Mucosa of rectum (tissue), 2 donors: ENCODE measurements around the gene MTHFD1L.

Source experiments
- H3K27ac ChIP-seq, 2 donors: one replicate each; pipeline ENCODE4 v1.7.0; 2013; ENCODE audit warnings: inconsistent platforms in 2 of 2, low read depth in 2 of 2, low read length in 2 of 2
- H3K27me3 ChIP-seq, 2 donors: one replicate each; pipeline ENCODE4 v1.7.0; 2013; ENCODE audit warnings: low read length in 2 of 2; ENCODE audit not compliant: control insufficient read depth in 2 of 2, insufficient read depth in 2 of 2
- H3K36me3 ChIP-seq, 2 donors: one replicate each; pipeline ENCODE4 v1.7.0; 2013; ENCODE audit warnings: low read length in 2 of 2; ENCODE audit not compliant: control insufficient read depth in 2 of 2, insufficient read depth in 2 of 2
- H3K4me1 ChIP-seq, 2 donors: one replicate each; pipeline ENCODE4 v1.7.0; 2013; ENCODE audit warnings: low read length in 2 of 2, mild to moderate bottlenecking in 1 of 2; ENCODE audit not compliant: control insufficient read depth in 2 of 2, insufficient read depth in 2 of 2
- H3K4me3 ChIP-seq, 2 donors: one replicate each; pipeline ENCODE4 v1.7.0; 2013; ENCODE audit warnings: low read length in 2 of 2
- H3K9ac ChIP-seq, 2 donors: one replicate each; pipeline ENCODE4 v1.7.0; 2013; ENCODE audit warnings: low read length in 2 of 2, low read depth in 1 of 2, mild to moderate bottlenecking in 1 of 2
- H3K9me3 ChIP-seq, 2 donors: one replicate each; pipeline ENCODE4 v1.7.0; 2013; ENCODE audit warnings: low read length in 2 of 2; ENCODE audit not compliant: control insufficient read depth in 2 of 2
- donor health status: healthy.
- donor health status: Normal muscosa, but diverticular disease.

Gene MTHFD1L

DNA sequence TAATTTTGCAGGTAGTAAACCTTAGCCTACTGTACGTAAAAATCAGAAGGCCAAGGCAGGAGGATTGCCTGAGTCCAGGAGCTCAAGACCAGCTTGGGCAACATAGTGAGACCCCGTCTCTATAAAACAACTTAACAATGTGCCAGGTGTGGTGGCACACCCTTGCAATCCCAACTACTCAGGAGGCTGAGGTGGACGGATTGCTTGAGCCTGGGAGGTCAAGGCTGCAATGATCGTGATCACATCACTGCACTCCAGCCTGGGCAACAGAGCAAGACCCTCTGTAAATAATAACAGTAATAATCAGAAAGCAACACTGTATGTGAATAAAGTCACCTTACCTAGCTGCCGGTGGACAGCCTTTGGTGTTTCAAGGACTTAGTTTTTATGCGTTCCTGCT is 48.9 kb downstream of the MTHFD1L start:
- no peaks in the 10 kb centered on the region for H3K9me3 ChIP-seq
- H3K4me1 ChIP-seq: no peaks in the 10 kb centered on the region
- H3K9ac ChIP-seq: no peak overlapping the region
- H3K4me3 ChIP-seq: no peak overlapping the region
- no peaks in the 10 kb centered on the region for H3K27me3 ChIP-seq
- H3K36me3 ChIP-seq: no peaks in the 10 kb centered on the region
- no peak overlapping the region for H3K27ac ChIP-seq

DNA sequence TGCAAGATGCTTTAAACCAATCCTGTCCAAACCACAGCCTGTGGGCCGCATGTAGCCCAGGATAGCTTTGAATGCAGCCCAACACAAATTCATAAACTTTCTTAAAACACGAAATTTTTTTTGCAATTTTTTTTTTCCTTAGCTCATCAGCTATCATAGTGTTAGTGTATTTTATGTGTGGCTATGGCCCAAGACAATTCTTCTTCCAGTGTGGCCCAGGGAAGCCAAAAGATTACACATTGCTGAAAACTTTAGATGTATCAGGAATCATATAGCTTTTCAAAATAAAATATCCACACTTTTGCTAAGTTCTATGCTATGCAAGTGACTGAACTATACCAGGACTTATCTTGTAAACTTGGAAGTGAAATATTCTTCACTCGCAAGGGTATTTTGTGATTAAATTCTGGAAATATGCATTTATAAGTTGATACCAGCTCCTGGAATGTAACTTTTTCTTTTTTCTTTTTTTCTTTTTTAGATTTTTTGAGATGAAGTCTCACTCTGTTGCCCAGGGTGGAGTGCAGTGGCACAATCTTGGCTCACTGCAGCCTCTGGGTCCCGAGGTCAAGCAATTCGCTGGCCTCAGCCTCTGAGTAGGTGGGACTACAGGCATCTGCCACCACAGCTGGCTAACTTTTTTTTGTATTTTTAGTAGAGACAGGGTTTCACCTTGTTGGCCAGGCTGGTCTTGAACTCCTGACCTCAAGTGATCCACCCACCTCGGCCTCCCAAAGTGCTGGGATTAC is 49.8 kb downstream of the MTHFD1L start:
- Histone ChIP-seq H3K9me3 (no peaks in the 10 kb centered on the region), H3K4me3 (no peak overlapping the region), H3K9ac (no peak overlapping the region), H3K36me3 (no peaks in the 10 kb centered on the region), H3K27me3 (no peaks in the 10 kb centered on the region), H3K27ac (no peak overlapping the region), H3K4me1 (no peaks in the 10 kb centered on the region)

DNA sequence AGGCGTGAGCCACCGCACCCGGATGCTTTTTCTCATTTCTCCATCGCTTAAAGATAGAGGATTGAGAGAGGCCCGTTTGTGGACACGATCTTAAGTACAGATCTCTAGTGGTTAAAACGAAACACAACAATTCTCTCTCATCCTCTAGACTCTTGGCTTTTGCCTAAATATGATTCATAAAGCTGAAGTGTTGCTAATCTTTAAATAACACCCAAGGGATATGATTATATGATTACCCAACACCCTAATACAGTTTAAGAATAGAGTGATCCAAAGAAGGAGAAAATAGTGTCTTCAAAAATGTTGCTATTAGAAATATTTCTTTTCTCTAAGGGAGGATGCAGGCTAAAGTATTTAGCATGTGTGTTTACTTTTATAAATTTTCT is 50.4 kb downstream of the MTHFD1L start:
- no peaks in the 10 kb centered on the region for H3K27me3 ChIP-seq
- H3K27ac ChIP-seq: no peak overlapping the region
- H3K9ac ChIP-seq: no peak overlapping the region
- H3K4me1 ChIP-seq: no peaks in the 10 kb centered on the region
- no peaks in the 10 kb centered on the region for H3K36me3 ChIP-seq
- H3K9me3 ChIP-seq: no peaks in the 10 kb centered on the region
- H3K4me3 ChIP-seq: no peak overlapping the region

DNA sequence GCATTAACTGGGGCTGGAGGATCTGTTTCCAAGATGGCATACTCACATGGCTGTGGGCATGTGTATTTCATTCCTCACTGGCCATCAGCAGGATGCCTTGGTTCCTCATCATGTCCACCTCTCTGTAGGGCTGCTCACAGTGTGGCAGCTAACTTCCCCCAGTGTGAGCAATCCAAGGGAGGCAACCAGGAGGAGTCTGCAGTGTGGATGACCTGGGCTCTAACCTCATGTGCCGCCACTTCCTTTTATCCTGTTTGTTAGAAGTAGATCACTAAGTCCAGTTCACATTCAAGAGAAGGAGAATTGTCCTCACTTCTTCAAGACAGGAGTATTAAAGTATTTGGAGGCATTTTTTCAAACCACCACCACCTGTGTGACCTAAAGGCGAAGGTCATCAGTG is 54.4 kb downstream of the MTHFD1L start:
- Histone ChIP-seq H3K27ac (no peak overlapping the region), H3K27me3 (no peaks in the 10 kb centered on the region), H3K36me3 (no peaks in the 10 kb centered on the region), H3K4me3 (no peak overlapping the region), H3K4me1 (no peaks in the 10 kb centered on the region), H3K9ac (no peak overlapping the region), H3K9me3 (no peaks in the 10 kb centered on the region)

DNA sequence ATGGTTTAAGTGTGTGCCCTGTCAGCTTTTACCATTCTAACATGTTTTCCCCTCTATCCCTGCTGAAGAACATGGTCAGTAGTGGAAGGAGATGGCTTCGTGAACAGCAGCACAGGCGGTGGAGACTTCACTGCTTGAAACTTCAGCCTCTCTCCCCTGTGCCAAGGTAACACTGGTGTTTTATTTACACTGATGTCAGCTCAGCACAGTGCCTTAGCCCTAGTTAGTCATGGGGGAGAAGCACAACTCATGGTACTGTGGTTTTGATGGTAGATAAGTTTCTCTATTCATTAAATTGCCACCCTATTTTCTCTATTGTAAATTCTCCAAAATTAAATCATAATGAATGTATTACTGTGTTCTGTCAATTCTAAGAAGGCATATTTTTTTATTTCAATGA is 56.6 kb downstream of the MTHFD1L start:
- no peak overlapping the region for H3K27ac ChIP-seq

DNA sequence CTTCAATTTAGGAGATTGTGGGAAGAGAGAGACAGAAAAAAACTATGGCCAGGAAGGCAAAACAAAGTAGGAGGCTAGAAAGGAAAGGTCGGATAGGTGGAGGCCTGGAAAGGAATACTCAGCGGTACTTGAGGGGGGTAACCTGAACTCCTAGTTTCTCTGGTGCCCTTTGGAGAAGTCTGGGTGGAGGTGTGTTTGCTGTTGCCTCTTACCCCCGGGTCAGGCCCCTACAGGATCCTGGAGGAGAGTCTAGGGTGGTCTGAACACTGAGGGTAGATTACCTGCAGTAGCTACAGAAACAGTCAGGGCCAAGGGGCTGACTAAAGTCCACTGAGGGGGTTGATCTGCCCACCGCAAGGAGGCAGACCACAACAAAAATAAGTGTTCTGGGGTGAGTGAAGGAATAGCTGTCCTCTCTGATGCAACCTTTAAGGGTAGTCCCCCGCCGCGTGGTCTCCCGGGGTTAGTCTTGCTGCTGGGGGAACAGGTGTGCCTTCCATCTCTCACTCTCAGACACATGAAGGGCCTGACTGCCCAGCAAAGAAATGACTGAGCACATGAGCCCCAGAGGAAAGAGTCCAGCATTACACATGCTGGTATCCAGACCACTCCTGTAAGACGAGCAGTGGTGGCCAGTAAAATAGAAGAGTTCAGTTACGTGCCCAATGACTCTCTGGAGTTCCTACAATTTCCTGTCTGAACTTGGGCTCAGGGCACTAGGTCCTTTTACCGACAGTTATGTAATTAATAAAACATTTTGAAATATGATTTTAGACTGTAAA is 59.5 kb downstream of the MTHFD1L start:
- Histone ChIP-seq H3K9ac (no peak overlapping the region), H3K36me3 (no peaks in the 10 kb centered on the region), H3K4me3 (no peak overlapping the region), H3K4me1 (no peaks in the 10 kb centered on the region), H3K27ac (no peak overlapping the region), H3K27me3 (no peaks in the 10 kb centered on the region), H3K9me3 (no peaks in the 10 kb centered on the region)

More for the DNA sequence above, 56.6 kb downstream of the MTHFD1L start:
- Histone ChIP-seq H3K4me3 (no peak overlapping the region), H3K4me1 (no peaks in the 10 kb centered on the region), H3K36me3 (no peaks in the 10 kb centered on the region), H3K9me3 (no peaks in the 10 kb centered on the region), H3K27me3 (no peaks in the 10 kb centered on the region), H3K9ac (no peak overlapping the region)

DNA sequence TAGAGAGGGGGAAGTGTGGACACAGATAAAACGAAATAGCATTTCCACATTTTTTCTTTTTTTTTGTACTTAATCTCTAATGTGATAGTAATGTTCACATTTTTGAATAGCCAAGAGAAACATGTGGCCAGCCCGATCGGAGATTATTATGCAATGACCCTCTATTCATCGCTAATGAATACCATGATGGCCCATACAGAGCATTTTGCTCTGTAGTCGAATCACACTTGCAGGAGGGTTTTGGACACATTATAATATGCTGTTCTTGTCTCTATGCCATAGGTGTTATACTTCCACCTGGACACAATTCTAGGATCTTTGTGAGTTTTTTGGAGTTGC is 60.1 kb downstream of the MTHFD1L start:
- no peaks in the 10 kb centered on the region for H3K27me3 ChIP-seq
- no peak overlapping the region for H3K4me3 ChIP-seq
- no peaks in the 10 kb centered on the region for H3K36me3 ChIP-seq
- no peaks in the 10 kb centered on the region for H3K4me1 ChIP-seq
- H3K27ac ChIP-seq: no peak overlapping the region
- no peaks in the 10 kb centered on the region for H3K9me3 ChIP-seq
- H3K9ac ChIP-seq: no peak overlapping the region

DNA sequence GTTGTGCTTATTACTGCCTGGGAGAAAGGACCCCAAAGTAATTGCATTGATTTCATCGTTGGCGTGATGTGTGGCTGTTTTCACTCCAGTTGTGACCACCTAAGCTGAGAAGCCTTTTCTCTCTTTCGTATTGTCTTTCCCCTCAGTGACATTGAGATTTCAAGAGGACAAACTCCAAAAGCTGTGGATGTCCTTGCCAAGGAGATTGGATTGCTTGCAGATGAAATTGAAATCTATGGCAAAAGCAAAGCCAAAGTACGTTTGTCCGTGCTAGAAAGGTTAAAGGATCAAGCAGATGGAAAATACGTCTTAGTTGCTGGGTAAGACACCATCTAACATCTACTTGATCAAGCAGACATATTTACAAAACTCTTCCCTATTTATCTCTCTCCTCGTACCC is 60.5 kb downstream of the MTHFD1L start:
- no peaks in the 10 kb centered on the region for H3K36me3 ChIP-seq
- no peak overlapping the region for H3K4me3 ChIP-seq
- no peak overlapping the region for H3K27ac ChIP-seq
- H3K9me3 ChIP-seq: no peaks in the 10 kb centered on the region
- no peak overlapping the region for H3K9ac ChIP-seq
- H3K27me3 ChIP-seq: no peaks in the 10 kb centered on the region
- no peaks in the 10 kb centered on the region for H3K4me1 ChIP-seq

DNA sequence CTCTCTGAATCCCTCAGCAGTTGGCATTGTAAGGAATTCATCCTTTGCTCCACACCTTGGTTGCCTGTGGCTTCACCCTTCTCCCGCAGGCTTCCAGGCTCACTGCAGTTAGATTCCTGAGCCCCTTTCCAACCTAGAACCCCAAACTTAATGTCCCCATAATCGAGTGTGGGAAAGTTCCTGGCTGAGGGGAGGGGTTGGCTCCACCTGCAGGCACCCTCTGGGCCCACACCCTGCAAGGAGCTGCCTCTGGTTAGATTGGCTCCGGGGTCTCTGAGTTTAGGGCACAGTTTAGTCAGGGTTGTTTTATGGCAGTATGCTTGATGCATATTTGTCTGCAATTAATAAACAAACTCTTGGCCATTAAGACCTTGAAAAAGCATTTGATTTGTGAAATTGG is 63.4 kb downstream of the MTHFD1L start:
- Histone ChIP-seq H3K4me1 (no peaks in the 10 kb centered on the region), H3K27me3 (no peaks in the 10 kb centered on the region), H3K36me3 (peaks cover 0 to 1% of the 10 kb centered on the region in 2 donors), H3K9ac (no peak overlapping the region), H3K4me3 (no peak overlapping the region), H3K27ac (no peak overlapping the region), H3K9me3 (no peaks in the 10 kb centered on the region)

DNA sequence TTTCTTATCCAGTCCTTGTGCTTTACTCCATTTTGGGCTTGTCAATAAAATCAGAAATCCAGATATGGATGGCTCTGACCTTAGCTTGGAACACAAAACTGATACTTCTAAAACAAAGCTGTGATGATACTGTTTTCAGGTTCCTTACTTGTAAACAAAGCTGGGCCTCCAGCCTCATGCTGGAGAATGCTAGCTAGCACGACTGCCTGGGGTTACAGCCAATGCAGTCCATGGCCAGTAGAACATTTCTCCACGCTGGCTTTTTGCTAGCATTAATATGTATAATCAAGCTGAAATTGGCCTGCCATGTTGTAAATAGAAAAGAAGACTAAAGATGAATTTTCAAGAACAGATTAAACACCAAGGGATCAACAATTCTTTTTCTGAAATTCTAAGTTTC is 63.9 kb downstream of the MTHFD1L start:
- Histone ChIP-seq H3K4me3 (no peak overlapping the region), H3K27me3 (no peaks in the 10 kb centered on the region), H3K4me1 (no peaks in the 10 kb centered on the region), H3K9ac (no peak overlapping the region), H3K27ac (no peak overlapping the region), H3K36me3 (peaks cover 0 to 5% of the 10 kb centered on the region in 2 donors), H3K9me3 (no peaks in the 10 kb centered on the region)
